ENCODE measurements around the gene ASCC2. TPM values are rescaled to one million over a fixed set of nuclear protein-coding genes. Genes with fewer than 3 reads are reported as not detected.
"Not testable (repeated sequence)": the region's sequence is repeated elsewhere in the genome, so short reads cannot be mapped to it uniquely, and the experiment has no call there.

ASCC2 gene
- total RNA-seq, 1 donor from 2014 or later: 58.2 TPM

DNA sequence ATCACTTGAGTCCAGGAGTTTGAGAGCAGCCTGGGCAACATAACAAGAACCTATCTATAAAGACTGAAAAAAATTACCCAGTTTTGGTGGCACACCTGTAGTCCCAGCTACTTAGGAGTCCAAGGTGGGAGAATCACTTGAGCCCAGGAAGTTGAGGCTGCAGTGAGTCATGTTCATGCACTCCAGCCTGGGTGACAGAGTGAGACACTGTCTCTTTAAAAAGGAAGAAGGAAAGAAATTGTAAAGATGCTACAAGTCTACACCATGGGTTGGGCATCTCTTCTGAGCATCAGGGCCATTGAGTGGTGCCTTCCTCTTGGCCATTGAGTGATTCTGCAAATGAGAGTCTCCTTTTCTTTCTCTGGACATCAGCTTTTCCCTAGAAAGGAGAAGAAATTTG lies 29.2 kb upstream of the ASCC2 start:
- H3K4me1 Mint-ChIP-seq: peaks cover 23% of the 10 kb centered on the region
- H3K9me3 Mint-ChIP-seq: no peaks in the 10 kb centered on the region
- H3K36me3 Mint-ChIP-seq: no peaks in the 10 kb centered on the region
- TF ChIP-seq, protein P1, sequence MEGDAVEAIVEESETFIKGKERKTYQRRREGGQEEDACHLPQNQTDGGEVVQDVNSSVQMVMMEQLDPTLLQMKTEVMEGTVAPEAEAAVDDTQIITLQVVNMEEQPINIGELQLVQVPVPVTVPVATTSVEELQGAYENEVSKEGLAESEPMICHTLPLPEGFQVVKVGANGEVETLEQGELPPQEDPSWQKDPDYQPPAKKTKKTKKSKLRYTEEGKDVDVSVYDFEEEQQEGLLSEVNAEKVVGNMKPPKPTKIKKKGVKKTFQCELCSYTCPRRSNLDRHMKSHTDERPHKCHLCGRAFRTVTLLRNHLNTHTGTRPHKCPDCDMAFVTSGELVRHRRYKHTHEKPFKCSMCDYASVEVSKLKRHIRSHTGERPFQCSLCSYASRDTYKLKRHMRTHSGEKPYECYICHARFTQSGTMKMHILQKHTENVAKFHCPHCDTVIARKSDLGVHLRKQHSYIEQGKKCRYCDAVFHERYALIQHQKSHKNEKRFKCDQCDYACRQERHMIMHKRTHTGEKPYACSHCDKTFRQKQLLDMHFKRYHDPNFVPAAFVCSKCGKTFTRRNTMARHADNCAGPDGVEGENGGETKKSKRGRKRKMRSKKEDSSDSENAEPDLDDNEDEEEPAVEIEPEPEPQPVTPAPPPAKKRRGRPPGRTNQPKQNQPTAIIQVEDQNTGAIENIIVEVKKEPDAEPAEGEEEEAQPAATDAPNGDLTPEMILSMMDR (IDR thresholded peaks at IDR 0.05; ENCODE audit: unreplicated experiment): no peak
- H3K4me3 Mint-ChIP-seq: no peak overlapping the region
- DNase-seq (ENCODE audit: low spot score in 2 of 2, unreplicated experiment in 2 of 2): no peak
- H3K27ac Mint-ChIP-seq: no peak overlapping the region
- H3K27me3 Mint-ChIP-seq (ENCODE audit: low read depth): no peaks in the 10 kb centered on the region

DNA sequence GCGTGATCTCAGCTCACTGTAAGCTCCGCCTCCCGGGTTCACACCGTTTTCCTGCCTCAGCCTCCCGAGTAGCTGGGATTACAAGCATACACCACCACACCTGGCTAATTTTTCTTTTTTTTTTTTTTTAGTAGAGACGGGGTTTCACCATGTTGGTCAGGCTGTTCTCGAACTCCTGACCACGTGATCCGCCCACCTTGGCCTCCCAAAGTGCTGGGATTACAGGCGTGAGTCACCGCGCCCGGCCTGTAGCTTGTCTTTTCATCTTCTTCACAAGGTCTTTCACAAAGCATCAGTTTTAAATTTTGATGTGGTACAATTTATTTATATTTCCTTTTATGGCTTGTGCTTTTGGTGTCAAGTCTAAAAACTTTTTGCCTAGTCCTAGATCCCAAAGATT lies 27.5 kb upstream of the ASCC2 start:
- H3K27me3 Mint-ChIP-seq (ENCODE audit: low read depth); H3K9me3 Mint-ChIP-seq; H3K27ac Mint-ChIP-seq; DNase-seq (ENCODE audit: low spot score in 2 of 2, unreplicated experiment in 2 of 2); H3K4me3 Mint-ChIP-seq; H3K4me1 Mint-ChIP-seq; H3K36me3 Mint-ChIP-seq: not testable (repeated sequence)

DNA sequence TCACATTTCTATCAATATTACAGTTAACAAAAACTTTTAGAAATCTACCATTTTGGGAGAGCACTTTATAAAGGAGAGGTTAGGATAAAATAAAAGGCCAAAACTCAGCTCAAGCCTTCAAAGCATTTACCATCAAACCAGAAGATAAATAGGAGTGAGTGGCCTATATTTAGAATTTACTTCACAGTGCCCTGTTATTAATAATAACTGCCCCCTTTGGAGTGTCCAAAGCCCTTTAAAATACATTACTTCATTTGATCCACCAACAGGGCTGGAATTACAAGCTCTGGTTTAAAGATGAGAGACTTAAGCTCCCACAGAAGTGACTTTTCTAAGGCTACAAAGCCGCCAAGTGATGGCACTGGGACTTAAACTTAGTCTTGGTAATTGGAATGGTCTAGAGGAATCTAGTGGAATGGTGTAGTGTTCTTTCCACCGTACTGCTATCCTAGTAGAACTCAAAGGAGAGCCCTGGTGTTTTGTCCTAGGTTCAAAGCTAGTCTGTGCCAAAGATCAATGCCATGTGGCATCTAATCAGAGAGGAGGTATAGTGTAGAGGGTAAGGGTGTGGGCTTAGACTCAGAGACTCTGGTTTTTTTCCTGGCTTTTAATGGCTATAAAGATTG lies 23.7 kb upstream of the ASCC2 start:
- Mint-ChIP-seq H3K4me3 (no peak overlapping the region), H3K27me3 (ENCODE audit: low read depth) (no peaks in the 10 kb centered on the region), H3K36me3 (no peaks in the 10 kb centered on the region), H3K27ac (no peak overlapping the region), H3K4me1 (no peaks in the 10 kb centered on the region), H3K9me3 (no peaks in the 10 kb centered on the region)
- DNase-seq (ENCODE audit: low spot score in 2 of 2, unreplicated experiment in 2 of 2): no peak
- TF ChIP-seq, protein P1 (IDR thresholded peaks at IDR 0.05; ENCODE audit: unreplicated experiment): no peak

DNA sequence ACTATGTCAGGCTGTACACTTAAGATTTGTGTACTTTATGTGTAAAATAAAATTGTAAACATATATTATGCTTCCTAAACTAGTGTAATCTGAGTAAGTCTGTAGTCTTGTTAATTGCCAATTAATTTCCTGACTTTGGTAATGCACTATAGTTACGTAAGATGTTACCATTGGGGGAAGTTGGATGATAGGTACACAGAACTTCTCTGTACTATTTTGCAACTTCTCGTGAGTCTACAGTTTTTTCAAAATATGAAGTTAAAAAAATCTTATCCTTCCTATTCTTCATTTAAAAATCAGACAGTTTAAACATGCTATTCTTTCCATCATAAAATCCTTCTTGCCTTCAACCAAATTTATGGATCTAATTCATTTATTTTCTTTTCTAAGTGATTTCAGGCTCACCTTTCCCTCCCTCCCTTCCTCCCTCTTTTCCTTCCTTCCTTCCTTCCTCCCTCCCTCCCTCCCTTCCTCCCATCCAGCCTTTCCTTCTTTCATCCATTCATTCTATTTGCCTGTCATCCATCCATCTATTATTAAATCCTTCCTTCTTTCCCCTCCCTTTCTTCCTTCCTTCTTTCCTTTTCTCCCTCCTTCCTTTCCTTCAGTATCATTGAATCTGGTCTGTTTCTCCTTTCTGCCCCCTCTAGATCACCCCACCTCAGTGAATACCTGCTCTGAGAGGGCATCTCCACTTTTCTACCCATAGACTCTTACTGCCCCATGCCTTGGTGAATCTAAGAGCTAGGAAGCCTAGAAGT lies 22.1 kb upstream of the ASCC2 start:
- Mint-ChIP-seq H3K27me3 (ENCODE audit: low read depth) (no peaks in the 10 kb centered on the region), H3K4me3 (no peak overlapping the region)

DNA sequence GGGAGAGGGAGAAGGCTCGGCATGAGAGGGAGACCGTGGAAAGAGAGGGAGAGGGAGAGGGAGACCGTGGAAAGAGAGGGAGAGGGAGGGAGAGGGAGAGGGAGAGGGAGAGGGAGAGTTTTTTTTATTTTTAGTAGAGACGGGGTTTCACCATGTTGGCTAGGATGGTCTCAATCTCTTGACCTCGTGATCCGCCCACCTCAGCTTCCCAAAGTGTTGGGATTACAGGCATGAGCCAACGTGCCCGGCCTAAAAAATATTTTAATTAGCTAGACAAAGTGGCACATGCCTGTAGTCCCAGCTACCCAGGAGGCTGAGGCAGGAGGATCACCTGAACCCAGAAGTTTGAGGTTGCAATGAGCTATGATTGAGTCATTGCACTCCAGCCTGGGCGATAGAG lies 21.0 kb upstream of the ASCC2 start:
- not testable (repeated sequence) for H3K4me3 Mint-ChIP-seq; DNase-seq (ENCODE audit: low spot score in 2 of 2, unreplicated experiment in 2 of 2); H3K36me3 Mint-ChIP-seq; H3K9me3 Mint-ChIP-seq; H3K27me3 Mint-ChIP-seq (ENCODE audit: low read depth); H3K27ac Mint-ChIP-seq; H3K4me1 Mint-ChIP-seq

More for the DNA sequence above, 22.1 kb upstream of the ASCC2 start:
- Mint-ChIP-seq H3K4me1 (no peaks in the 10 kb centered on the region), H3K9me3 (no peaks in the 10 kb centered on the region), H3K36me3 (no peaks in the 10 kb centered on the region), H3K27ac (no peak overlapping the region)
- DNase-seq (ENCODE audit: low spot score in 2 of 2, unreplicated experiment in 2 of 2): no peak
- TF ChIP-seq, protein P1 (IDR thresholded peaks at IDR 0.05; ENCODE audit: unreplicated experiment): no peak

DNA sequence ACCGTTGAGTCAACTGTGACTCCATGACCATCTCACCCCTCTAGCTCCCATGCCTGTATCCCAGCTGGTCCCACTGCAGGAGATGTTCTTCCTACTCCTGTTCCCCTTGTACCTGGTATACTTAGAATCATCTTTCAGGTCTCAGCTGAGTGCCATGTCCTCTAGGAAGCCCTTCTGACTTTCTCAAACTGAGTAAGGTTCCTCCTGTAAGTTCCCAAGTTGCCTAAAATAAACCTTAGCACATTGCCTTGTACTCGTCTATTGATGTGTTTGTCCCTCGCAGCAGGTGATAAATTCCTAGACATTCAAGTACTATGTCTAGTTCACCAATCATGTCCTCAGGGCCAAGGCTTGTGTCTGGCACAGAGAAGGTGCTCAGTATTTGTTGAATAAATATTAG lies 18.4 kb upstream of the ASCC2 start:
- no peaks in the 10 kb centered on the region for H3K4me1 Mint-ChIP-seq
- TF ChIP-seq, protein P1 (IDR thresholded peaks at IDR 0.05; ENCODE audit: unreplicated experiment): no peak
- H3K27ac Mint-ChIP-seq: no peak overlapping the region
- DNase-seq (ENCODE audit: low spot score in 2 of 2, unreplicated experiment in 2 of 2): no peak
- no peaks in the 10 kb centered on the region for H3K27me3 Mint-ChIP-seq (ENCODE audit: low read depth)
- H3K9me3 Mint-ChIP-seq: no peaks in the 10 kb centered on the region
- no peak overlapping the region for H3K4me3 Mint-ChIP-seq
- H3K36me3 Mint-ChIP-seq: no peaks in the 10 kb centered on the region
